HL-60 (cell line): Measurements from ENCODE around the gene DNPH1.

Experiments used
- REST ChIP-seq: IDR thresholded peaks from 2 replicates; pipeline ENCODE4 v1.6.1; 2012; ENCODE audit warnings: low read depth; ENCODE audit not compliant: insufficient replicate concordance
- TF ChIP-seq, protein P1 (sequence below): IDR thresholded peaks from one replicate; pipeline ENCODE4 v1.5.1; 2011; ENCODE audit warnings: low read length, control low read depth, inconsistent platforms; ENCODE audit not compliant: insufficient read depth

DNA sequence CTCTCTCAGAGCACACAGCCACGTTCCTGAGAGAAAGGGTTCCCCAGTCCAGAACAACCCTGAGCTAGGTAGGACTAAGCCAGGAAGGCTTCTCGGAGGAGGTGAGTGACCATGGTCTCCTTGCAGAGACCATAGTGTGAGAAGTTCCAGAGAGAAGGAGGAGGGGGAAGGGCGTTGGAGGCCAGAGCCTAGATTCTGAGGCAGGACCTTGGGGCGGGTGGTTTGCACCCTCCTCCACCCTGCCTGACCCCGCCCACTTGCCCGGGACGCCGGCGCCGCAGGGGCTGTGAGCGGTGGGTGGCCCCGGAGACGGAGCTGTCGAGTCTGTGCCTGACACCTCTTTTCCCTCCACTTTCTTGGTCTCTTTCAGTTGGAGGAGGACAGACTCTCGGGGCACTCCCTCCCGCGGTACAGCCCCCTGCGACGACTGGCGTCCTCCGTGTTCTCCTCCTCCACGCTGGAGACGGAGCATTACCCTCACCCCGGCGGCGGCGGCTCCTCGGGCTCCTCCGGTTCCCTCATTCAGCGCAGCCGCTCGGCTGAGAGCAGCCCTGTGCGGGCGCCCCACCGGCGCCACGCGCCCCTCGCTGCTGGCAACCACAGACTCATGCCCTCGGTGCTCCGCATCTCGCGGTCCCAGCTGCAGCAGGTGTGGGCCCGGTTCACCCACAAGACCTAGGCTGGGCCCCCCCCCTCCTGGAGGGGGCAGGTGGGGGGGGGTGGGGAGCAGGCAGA lies 40.2 kb upstream of the DNPH1 start:
- TF ChIP-seq, protein P1, sequence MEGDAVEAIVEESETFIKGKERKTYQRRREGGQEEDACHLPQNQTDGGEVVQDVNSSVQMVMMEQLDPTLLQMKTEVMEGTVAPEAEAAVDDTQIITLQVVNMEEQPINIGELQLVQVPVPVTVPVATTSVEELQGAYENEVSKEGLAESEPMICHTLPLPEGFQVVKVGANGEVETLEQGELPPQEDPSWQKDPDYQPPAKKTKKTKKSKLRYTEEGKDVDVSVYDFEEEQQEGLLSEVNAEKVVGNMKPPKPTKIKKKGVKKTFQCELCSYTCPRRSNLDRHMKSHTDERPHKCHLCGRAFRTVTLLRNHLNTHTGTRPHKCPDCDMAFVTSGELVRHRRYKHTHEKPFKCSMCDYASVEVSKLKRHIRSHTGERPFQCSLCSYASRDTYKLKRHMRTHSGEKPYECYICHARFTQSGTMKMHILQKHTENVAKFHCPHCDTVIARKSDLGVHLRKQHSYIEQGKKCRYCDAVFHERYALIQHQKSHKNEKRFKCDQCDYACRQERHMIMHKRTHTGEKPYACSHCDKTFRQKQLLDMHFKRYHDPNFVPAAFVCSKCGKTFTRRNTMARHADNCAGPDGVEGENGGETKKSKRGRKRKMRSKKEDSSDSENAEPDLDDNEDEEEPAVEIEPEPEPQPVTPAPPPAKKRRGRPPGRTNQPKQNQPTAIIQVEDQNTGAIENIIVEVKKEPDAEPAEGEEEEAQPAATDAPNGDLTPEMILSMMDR, result no peak
- TF ChIP-seq REST, result no peak
